H1 (cell line): ENCODE measurements around the gene FBXO21. TPM values are rescaled to one million over a fixed set of nuclear protein-coding genes. Genes with fewer than 3 reads are reported as not detected.

Source experiments
- CTCF ChIA-PET: fragments of 300-600 bp; sonication (Branson Sonifier 250); formaldehyde crosslinking; loops from one replicate; lab custom pipeline; 2021; ENCODE audit not compliant: partially characterized antibody; lab: Charles Lee
- POLR2A ChIA-PET: fragments of 300-600 bp; sonication (Branson Sonifier 250); formaldehyde crosslinking; loops from one replicate; lab custom pipeline; 2021; ENCODE audit warnings: inconsistent platforms; ENCODE audit not compliant: partially characterized antibody; lab: Charles Lee
- DNase-seq, 2 experiments: peaks; one replicate each; pipeline versions ENCODE4 v3.0.0 to v3.0.0-alpha.2; 2010 to 2022; ENCODE audit warnings: low spot score in 2 of 2, low read depth in 1 of 2, mixed read lengths in 1 of 2
- FAIRE-seq: peaks from 2 replicates; lab custom pipeline; 2011; peaks lifted over from hg19 to GRCh38; lab: Jason Lieb, UNC
- H2AFZ ChIP-seq: 2 replicates; pipeline ENCODE4 v1.8.1; 2012; ENCODE audit warnings: low read length, inconsistent platforms
- H2AK5ac ChIP-seq: 2 replicates; pipeline ENCODE4 v1.6.1; 2013; ENCODE audit warnings: low read depth, low read length
- H2BK120ac ChIP-seq: replicated peaks from 2 replicates; pipeline ENCODE3; 2013; ENCODE audit warnings: low read depth, low read length, inconsistent platforms
- H2BK12ac ChIP-seq: 2 replicates; pipeline ENCODE4 v1.6.1; 2013; ENCODE audit warnings: low read depth, low read length
- H2BK15ac ChIP-seq: 2 replicates; pipeline ENCODE4 v1.6.1; 2013; ENCODE audit warnings: low read length
- H2BK20ac ChIP-seq: 2 replicates; pipeline ENCODE4 v1.6.1; 2013; ENCODE audit warnings: low read length
- H2BK5ac ChIP-seq: 2 replicates; pipeline ENCODE4 v1.6.1; 2013; ENCODE audit warnings: low read depth, low read length
- H3K14ac ChIP-seq: 2 replicates; pipeline ENCODE4 v1.6.1; 2013; ENCODE audit warnings: inconsistent platforms; ENCODE audit not compliant: insufficient read length
- H3K18ac ChIP-seq: 2 replicates; pipeline ENCODE4 v1.6.1; 2013; ENCODE audit warnings: low read length; ENCODE audit errors: extremely low read depth
- H3K23ac ChIP-seq: 2 replicates; pipeline ENCODE4 v1.6.1; 2013; ENCODE audit warnings: inconsistent platforms; ENCODE audit not compliant: insufficient read length
- H3K23me2 ChIP-seq: 2 replicates; pipeline ENCODE4 v1.6.1; 2013; ENCODE audit warnings: low read depth, low read length
- H3K27ac ChIP-seq: 2 replicates; pipeline ENCODE4 v1.6.1; 2011; ENCODE audit warnings: low read depth, low read length, inconsistent platforms
- H3K27me3 ChIP-seq, 4 experiments: replicated peaks in 1 of 4; 1 replicate in 1 of 4; 2 replicates in 3 of 4; pipeline versions ENCODE4 v1.6.1 to v1.8.1; 2011 to 2013; ENCODE audit warnings: low read length in 3 of 4, mild to moderate bottlenecking in 3 of 4, inconsistent platforms in 2 of 4, mixed read lengths in 2 of 4, moderate library complexity in 1 of 4; ENCODE audit not compliant: control insufficient read depth in 3 of 4, insufficient read depth in 3 of 4; ENCODE audit errors: extremely low read depth in 1 of 4
- H3K36me3 ChIP-seq, 4 experiments: 2 replicates each; pipeline versions ENCODE4 v1.6.1 to v1.8.1; 2011 to 2013; ENCODE audit warnings: mild to moderate bottlenecking in 4 of 4, low read length in 3 of 4, moderate library complexity in 2 of 4, control low read depth in 1 of 4, inconsistent platforms in 1 of 4; ENCODE audit not compliant: insufficient read depth in 4 of 4, control insufficient read depth in 2 of 4
- H3K4ac ChIP-seq: replicated peaks from 2 replicates; pipeline ENCODE3; 2013; ENCODE audit warnings: low read length, low read depth, mixed read lengths, inconsistent platforms; ENCODE audit not compliant: insufficient read length
- H3K4me1 ChIP-seq, 4 experiments: replicated peaks in 1 of 4; 1 replicate in 1 of 4; 2 replicates in 3 of 4; pipeline versions ENCODE4 v1.6.1 to v1.8.1; 2011 to 2013; ENCODE audit warnings: low read length in 3 of 4, inconsistent platforms in 2 of 4, mixed read lengths in 1 of 4; ENCODE audit not compliant: insufficient read depth in 4 of 4, control insufficient read depth in 3 of 4
- H3K4me2 ChIP-seq, 2 experiments: 2 replicates each; pipeline versions ENCODE4 v1.6.1 to v1.8.1; 2011 to 2013; ENCODE audit warnings: low read depth in 2 of 2, low read length in 2 of 2, control low read depth in 1 of 2, inconsistent platforms in 1 of 2, mild to moderate bottlenecking in 1 of 2; ENCODE audit not compliant: insufficient read depth in 1 of 2
- H3K4me3 ChIP-seq, 4 experiments: fragments of 200-600, 300-600 bp in 1 of 4; sonication (generic), shearing (Covaris generic), sonication (Bioruptor Twin) in 1 of 4; 2 replicates each; pipeline versions ENCODE4 v1.5.1 to v1.8.1; 2011 to 2016; ENCODE audit warnings: low read length in 4 of 4, low read depth in 3 of 4, control low read depth in 2 of 4, inconsistent platforms in 2 of 4, mild to moderate bottlenecking in 2 of 4, mixed read lengths in 1 of 4, moderate library complexity in 1 of 4; ENCODE audit not compliant: insufficient read depth in 2 of 4; ENCODE audit errors: extremely low read depth in 1 of 4
- H3K56ac ChIP-seq: replicated peaks from 2 replicates; pipeline ENCODE3; 2013; ENCODE audit warnings: low read depth, mild to moderate bottlenecking, mixed read lengths, low read length, inconsistent platforms; ENCODE audit not compliant: insufficient read length
- H3K79me1 ChIP-seq: 2 replicates; pipeline ENCODE4 v1.6.1; 2013; ENCODE audit warnings: low read depth, low read length, control low read depth
- H3K79me2 ChIP-seq, 2 experiments: 2 replicates each; pipeline versions ENCODE4 v1.6.1 to v1.8.1; 2012 to 2013; ENCODE audit warnings: low read length in 2 of 2, mild to moderate bottlenecking in 2 of 2, inconsistent platforms in 1 of 2; ENCODE audit not compliant: insufficient read depth in 2 of 2, control insufficient read depth in 1 of 2
- H3K9ac ChIP-seq, 4 experiments: replicated peaks in 1 of 4; 1 replicate in 1 of 4; 2 replicates in 3 of 4; pipeline versions ENCODE4 v1.6.1 to v1.8.1; 2011 to 2013; ENCODE audit warnings: low read depth in 3 of 4, low read length in 3 of 4, control low read depth in 2 of 4, mild to moderate bottlenecking in 2 of 4, moderate library complexity in 2 of 4, inconsistent platforms in 1 of 4; ENCODE audit errors: extremely low read depth in 1 of 4
- H3K9me3 ChIP-seq, 2 experiments: 2 replicates each; pipeline versions ENCODE4 v1.6.1 to v1.8.1; 2012 to 2013; ENCODE audit warnings: mild to moderate bottlenecking in 2 of 2, moderate library complexity in 2 of 2, control low read depth in 1 of 2, inconsistent platforms in 1 of 2, low read depth in 1 of 2, low read length in 1 of 2, mixed read lengths in 1 of 2; ENCODE audit not compliant: insufficient read depth in 2 of 2
- H4K20me1 ChIP-seq, 2 experiments: replicated peaks in 1 of 2; 2 replicates each; pipeline versions ENCODE3 to v1.8.1; 2011 to 2013; ENCODE audit warnings: inconsistent platforms in 2 of 2, low read length in 2 of 2, mild to moderate bottlenecking in 1 of 2; ENCODE audit not compliant: insufficient read depth in 2 of 2, control insufficient read depth in 1 of 2
- H4K5ac ChIP-seq: 2 replicates; pipeline ENCODE4 v1.6.1; 2013; ENCODE audit warnings: low read length, low read depth, mixed read lengths, inconsistent platforms; ENCODE audit not compliant: insufficient read length
- H4K8ac ChIP-seq: 2 replicates; pipeline ENCODE4 v1.8.0; 2013; ENCODE audit warnings: mild to moderate bottlenecking, moderate library complexity, low read length, inconsistent platforms; ENCODE audit not compliant: insufficient read depth; ENCODE audit errors: extremely low read depth
- H4K91ac ChIP-seq: replicated peaks from 2 replicates; pipeline ENCODE3; 2013; ENCODE audit warnings: low read length, mixed read lengths, inconsistent platforms; ENCODE audit not compliant: insufficient read length
- CREB1 ChIP-seq: IDR thresholded peaks from 2 replicates; pipeline ENCODE4 v1.6.1; 2012; ENCODE audit warnings: inconsistent platforms
- KDM4A ChIP-seq: IDR thresholded peaks from one replicate; pipeline ENCODE4 v1.7.1; 2012; ENCODE audit warnings: low read depth, mild to moderate bottlenecking, moderate library complexity, low read length, inconsistent platforms; ENCODE audit not compliant: severe bottlenecking
- POLR2AphosphoS5 ChIP-seq: IDR thresholded peaks from 2 replicates; pipeline ENCODE4 v1.6.1; 2011; ENCODE audit warnings: low read depth, low read length
- RBBP5 ChIP-seq: IDR thresholded peaks from 2 replicates; pipeline ENCODE4 v1.7.1; 2012; ENCODE audit warnings: low read depth, mild to moderate bottlenecking, inconsistent platforms, low read length, moderate library complexity, borderline replicate concordance
- SAP30 ChIP-seq: fragments of 300-600 bp; sonication (generic); IDR thresholded peaks from 2 replicates; pipeline ENCODE4 v1.7.1; 2012; ENCODE audit warnings: low read length, moderate library complexity, mild to moderate bottlenecking, inconsistent platforms; ENCODE audit not compliant: insufficient read depth, insufficient replicate concordance
- SIN3A ChIP-seq, 2 experiments: IDR thresholded peaks in 1 of 2; conservative IDR thresholded peaks in 1 of 2; 2 replicates each; pipeline ENCODE4 v1.6.1; 2011 to 2012; ENCODE audit warnings: low read length in 2 of 2, improper control_type of control experiment in 1 of 2, low read depth in 1 of 2, mild to moderate bottlenecking in 1 of 2
- SP1 ChIP-seq: IDR thresholded peaks from 2 replicates; pipeline ENCODE4 v1.6.1; 2011; ENCODE audit warnings: low read depth, low read length
- WGBS, 2 experiments: shearing (Covaris generic) in 1 of 2; methylation state at CpG; one replicate each; pipeline versions ENCODE4 v1.1.6 to v1.1.7; 2013 to 2015; ENCODE audit warnings: low lambda C conversion rate in 2 of 2, mixed read lengths in 2 of 2, inconsistent platforms in 1 of 2, low coverage in 1 of 2, missing lambda C conversion rate in 1 of 2; ENCODE audit not compliant: insufficient replicate concordance in 2 of 2, insufficient coverage in 1 of 2, insufficient read length in 1 of 2; ENCODE audit errors: extremely low coverage in 1 of 2, missing lambda C conversion rate in 1 of 2; 5-methylcytosine and 5-hydroxymethylcytosine counted together
- polyA plus RNA-seq, 7 experiments: library from polyadenylated mRNA; depleted of rRNA in 3 of 7; stranded (reverse) in 5 of 7; unstranded in 2 of 7; fragments of >200 nt in 5 of 7; fragments of 200-250 nt in 2 of 7; gene quantifications; 1 replicate in 5 of 7; 2 replicates in 1 of 7; 4 replicates in 1 of 7; pipeline versions ENCODE4 v1.2.1 to v1.2.3, GENCODE V29; 2011 to 2013; ENCODE audit warnings: missing spikeins in 2 of 7, mixed read lengths in 2 of 7
- total RNA-seq: library from RNA; stranded (reverse); fragmentation: NEBNext Ultra II Directional; extraction: Animal tissue kit (Norgen Biotek cat#: 25700); gene quantifications from 2 replicates; pipeline ENCODE4 v1.2.1, GENCODE V29; 2021

FBXO21 gene
- total and polyA plus RNA-seq, 2 of the 8 experiments (the other 6 are each of a cell fraction or from before 2014, with no cell fraction given): 57.0 to 80.6 TPM

- Histone ChIP-seq H3K23me2 (peaks cover 13% of the 10 kb centered on the region; the same call in 1 of the 2 replicates), H3K27ac (peak overlapping the region; percentile 61; the same call in 1 of the 2 replicates), H2BK15ac (no peak overlapping the region), H2AFZ (no peak overlapping the region), H4K5ac (no peak overlapping the region), H4K8ac (peak overlapping the region; percentile 81), H3K36me3 (peaks cover 3 to 23% (median 14%) of the 10 kb centered on the region in 4 experiments; a peak in 5 of 8 replicates), H2BK20ac (no peak overlapping the region), H4K20me1 (peaks cover 0 to 10% of the 10 kb centered on the region in 2 experiments), H3K4me2 (peak overlapping the region; percentile 92 to 100), H3K9me3 (no peaks in the 10 kb centered on the region), H3K4me1 (peaks cover 2 to 9% (median 4%) of the 10 kb centered on the region in 4 experiments; a peak in 5 of 7 replicates), H3K27me3 (peaks cover 0 to 2% (median 0%) of the 10 kb centered on the region in 4 experiments; a peak in 1 of 7 replicates), H2BK120ac (no peak overlapping the region), H2AK5ac (0 out of 2 replicates have a peak overlapping the region, but pooled peaks have one; percentile 65), H2BK5ac (0 out of 2 replicates have a peak overlapping the region, but pooled peaks have one; percentile 95), H3K23ac (no peak overlapping the region), H3K4ac (no peak overlapping the region), H3K4me3 (peak overlapping the region; percentile 91 to 99 (median 98)), H2BK12ac (0 out of 2 replicates have a peak overlapping the region, but pooled peaks have one; percentile 39), H4K91ac (peak overlapping the region; percentile 35), H3K79me1 (peaks cover 8% of the 10 kb centered on the region), H3K18ac (no peak overlapping the region), H3K56ac (no peak overlapping the region), H3K14ac (no peak overlapping the region), H3K79me2 (peaks cover 7 to 39% of the 10 kb centered on the region in 2 experiments; a peak in 3 of 4 replicates), H3K9ac (peak overlapping the region; percentile 89 to 96 (median 93))
- DNase-seq (peak in 1 of 2 experiments; percentile 60), FAIRE-seq (no peak)
- TF ChIP-seq RBBP5: no peak
- peak; percentile 52 for TF ChIP-seq KDM4A
- TF ChIP-seq POLR2AphosphoS5: no peak
- peak; percentile 35 for TF ChIP-seq SAP30
- TF ChIP-seq CREB1: peak; percentile 39; the same call in 1 of the 2 replicates
- TF ChIP-seq SIN3A (conservative IDR thresholded peaks at IDR 0.05 in 1 of 2, IDR thresholded peaks at IDR 0.05 in 1 of 2; ENCODE audit: low read depth in 1 of 2, low read length in 2 of 2): peak in 1 of 2 experiments; percentile 25; a peak in 1 of 4 replicates
- no peak for TF ChIP-seq SP1
- CTCF ChIA-PET: no interaction called here
- 2% methylated on average over 28 of the region's 52 CpGs; no CpG with 5 or more reads in 1 of the 2 experiments for WGBS, 2 experiments
- POLR2A ChIA-PET: interaction anchor here (0.8 to 1.2 kb wide), 4 partner anchors 11 to 184 kb away, joined by 3 to 5 read pairs (median 4); no protein-coding TSS in a partner anchor
Observed at GRCh38 chr12:117189725-117190209, 503 bp downstream of the FBXO21 start.
